ENCODE results near the gene SUGCT.

The SUGCT gene

GRCh38 chr7:40457776-40458480 is 323.1 kb downstream of the SUGCT start:
- Histone ChIP-seq H3K27me3 (ENCODE audit: control insufficient read depth, insufficient read depth, low read length) (no peaks in the 10 kb centered on the region), H3K4me3 (ENCODE audit: low read depth, low read length) (no peak overlapping the region), H3K4me1 (no peaks in the 10 kb centered on the region), H2AFZ (no peak overlapping the region), H3K9ac (no peak overlapping the region), H3K4me2 (ENCODE audit: low read length) (no peak overlapping the region), H3K79me2 (no peaks in the 10 kb centered on the region), H3K27ac (no peak overlapping the region), H3K9me3 (ENCODE audit: control insufficient read depth, low read length) (no peaks in the 10 kb centered on the region), H3K36me3 (ENCODE audit: control insufficient read depth, insufficient read depth, low read length) (no peaks in the 10 kb centered on the region)
- no peak for TF ChIP-seq CTCF (IDR thresholded peaks at IDR 0.05)

GRCh38 chr7:40463446-40463845 is 328.6 kb downstream of the SUGCT start:
- H3K9ac ChIP-seq = no peak overlapping the region
- H3K9me3 ChIP-seq (ENCODE audit: control insufficient read depth, low read length) = no peaks in the 10 kb centered on the region
- H3K27ac ChIP-seq = no peak overlapping the region
- H3K79me2 ChIP-seq = no peaks in the 10 kb centered on the region
- H3K4me1 ChIP-seq = no peaks in the 10 kb centered on the region
- no peaks in the 10 kb centered on the region for H3K36me3 ChIP-seq (ENCODE audit: control insufficient read depth, insufficient read depth, low read length)
- no peak overlapping the region for H2AFZ ChIP-seq
- H3K27me3 ChIP-seq (ENCODE audit: control insufficient read depth, insufficient read depth, low read length) = no peaks in the 10 kb centered on the region
- no peak overlapping the region for H3K4me3 ChIP-seq (ENCODE audit: low read depth, low read length)
- TF ChIP-seq CTCF (IDR thresholded peaks at IDR 0.05) = no peak
- no peak overlapping the region for H3K4me2 ChIP-seq (ENCODE audit: low read length)

GRCh38 chr7:40468891-40469864 is 334.4 kb downstream of the SUGCT start:
- Histone ChIP-seq H2AFZ (no peak overlapping the region), H3K79me2 (no peaks in the 10 kb centered on the region), H3K27me3 (ENCODE audit: control insufficient read depth, insufficient read depth, low read length) (no peaks in the 10 kb centered on the region), H3K27ac (no peak overlapping the region), H3K36me3 (ENCODE audit: control insufficient read depth, insufficient read depth, low read length) (no peaks in the 10 kb centered on the region), H3K9me3 (ENCODE audit: control insufficient read depth, low read length) (no peaks in the 10 kb centered on the region), H3K4me2 (ENCODE audit: low read length) (no peak overlapping the region), H3K4me1 (no peaks in the 10 kb centered on the region), H3K9ac (no peak overlapping the region), H3K4me3 (ENCODE audit: low read depth, low read length) (no peak overlapping the region)
- no peak for TF ChIP-seq CTCF (IDR thresholded peaks at IDR 0.05)

GRCh38 chr7:40470091-40470592 is 335.3 kb downstream of the SUGCT start:
- Histone ChIP-seq H3K9me3 (ENCODE audit: control insufficient read depth, low read length) (no peaks in the 10 kb centered on the region), H3K27me3 (ENCODE audit: control insufficient read depth, insufficient read depth, low read length) (no peaks in the 10 kb centered on the region), H3K4me2 (ENCODE audit: low read length) (no peak overlapping the region), H3K4me3 (ENCODE audit: low read depth, low read length) (no peak overlapping the region), H3K36me3 (ENCODE audit: control insufficient read depth, insufficient read depth, low read length) (no peaks in the 10 kb centered on the region), H3K9ac (no peak overlapping the region), H2AFZ (no peak overlapping the region), H3K27ac (no peak overlapping the region), H3K79me2 (no peaks in the 10 kb centered on the region), H3K4me1 (no peaks in the 10 kb centered on the region)
- TF ChIP-seq CTCF (IDR thresholded peaks at IDR 0.05) = no peak

All from parathyroid adenoma (tissue), 2 donors.